A673 (cell line): ENCODE results near the gene SMCHD1. TPM values are rescaled to one million over a fixed set of nuclear protein-coding genes. Genes with fewer than 3 reads are reported as not detected.

ENCODE experiments used
- Bru-seq: library from RNA; stranded (reverse); fragments of 400-500 nt; gene quantifications from one replicate; lab custom pipeline; 2021; lab: Mats Ljungman, UMichigan
- BruChase-seq, 2 experiments: library from RNA; stranded (reverse); fragments of 400-500 nt; gene quantifications; one replicate each; lab custom pipeline; 2021; lab: Mats Ljungman, UMichigan
- BruUV-seq: library from RNA; stranded (reverse); fragments of 400-500 nt; replicated peaks from 2 replicates; lab custom pipeline; 2021; lab: Mats Ljungman, UMichigan
- CTCF ChIA-PET: fragments of 300-600 bp; sonication (Branson Sonifier 250); formaldehyde crosslinking; loops from one replicate; lab custom pipeline; 2022; ENCODE audit warnings: antibody characterized with exemption; lab: Charles Lee
- POLR2A ChIA-PET: fragments of 300-600 bp; sonication (Branson Sonifier 250); formaldehyde crosslinking; loops from one replicate; lab custom pipeline; 2022; ENCODE audit warnings: antibody characterized with exemption; ENCODE audit not compliant: low non-redundant PET; lab: Charles Lee
- DNase-seq: peaks from one replicate; pipeline ENCODE4 v3.0.0-alpha.2; 2015; ENCODE audit warnings: low spot score
- H3K27ac ChIP-seq: fragments of 200-600 bp; sonication (generic); 2 replicates; pipeline ENCODE4 v1.5.1; 2016; ENCODE audit warnings: mixed run types, low read depth, mild to moderate bottlenecking, mixed read lengths, antibody characterized with exemption, low read length; ENCODE audit not compliant: poor library complexity, severe bottlenecking
- H3K27me3 ChIP-seq: fragments of 200-600 bp; sonication (generic); replicated peaks from 2 replicates; pipeline ENCODE4 v1.6.1; 2017; ENCODE audit warnings: mixed run types, low read depth, mild to moderate bottlenecking, mixed read lengths, antibody characterized with exemption, low read length; ENCODE audit not compliant: insufficient read depth, poor library complexity
- H3K36me3 ChIP-seq: fragments of 200-600 bp; sonication (generic); 2 replicates; pipeline ENCODE4 v1.6.1; 2016; ENCODE audit warnings: mixed run types, mild to moderate bottlenecking, mixed read lengths, antibody characterized with exemption, low read length; ENCODE audit not compliant: insufficient read depth, poor library complexity, severe bottlenecking
- H3K4me1 ChIP-seq: fragments of 200-600 bp; sonication (generic); 2 replicates; pipeline ENCODE4 v1.6.1; 2017; ENCODE audit warnings: mixed run types, mild to moderate bottlenecking, mixed read lengths, antibody characterized with exemption, low read length; ENCODE audit not compliant: insufficient read depth, poor library complexity, severe bottlenecking
- H3K4me3 ChIP-seq: fragments of 200-600 bp; sonication (generic); 2 replicates; pipeline ENCODE4 v1.5.1; 2016; ENCODE audit warnings: low read depth, mixed run types, mild to moderate bottlenecking, mixed read lengths, low read length; ENCODE audit not compliant: poor library complexity, severe bottlenecking
- H3K9me3 ChIP-seq: fragments of 200-600 bp; sonication (generic); 2 replicates; pipeline ENCODE4 v1.6.1; 2016; ENCODE audit warnings: mixed run types, low read depth, mild to moderate bottlenecking, mixed read lengths, antibody characterized with exemption, low read length; ENCODE audit not compliant: poor library complexity, severe bottlenecking
- CTCF ChIP-seq: fragments of 300-800, 200-600 bp; sonication (generic); conservative IDR thresholded peaks from 2 replicates; pipeline ENCODE4 v1.5.1; 2017; ENCODE audit warnings: low read depth, mild to moderate bottlenecking, antibody characterized with exemption, low read length, moderate library complexity, mixed read lengths
- EZH2 ChIP-seq: fragments of 200-600 bp; sonication (generic); IDR thresholded peaks from 2 replicates; pipeline ENCODE4 v1.6.1; 2017; ENCODE audit warnings: borderline replicate concordance, low read depth, mild to moderate bottlenecking, mixed read lengths, antibody characterized with exemption, low read length; ENCODE audit not compliant: poor library complexity, severe bottlenecking
- intact Hi-C: fragments of 100-400 bp; cut with micrococcal nuclease; formaldehyde crosslinking; loops from one replicate; pipeline ENCODE4 v1.10.0; 2022; ENCODE audit not compliant: unreplicated experiment
- long read RNA-seq: library from polyadenylated mRNA; stranded (forward); transcript quantifications from one replicate; pipeline ENCODE4 v2.0.0, GENCODE V29; 2022
- total RNA-seq: library from RNA; stranded (reverse); gene quantifications from 2 replicates; pipeline ENCODE4 v1.2.3, GENCODE V29; 2021

Gene SMCHD1
- total RNA-seq (74.0 and 80.9 TPM in 2 replicates), Bru-seq, nascent RNA (percentile 95 among the genes with signal in this experiment), BruChase-seq, experiment 1, labeled RNA remaining after a 2-hour chase (percentile 93 among the genes with signal in this experiment), BruChase-seq, experiment 2, labeled RNA remaining after a 6-hour chase (percentile 87 among the genes with signal in this experiment)
- long read RNA-seq, full-length matches to known transcripts, result 11 of 45 reads
- long read RNA-seq, partial matches to known transcripts, result 21 of 45 reads
- long read RNA-seq, other reads (novel, unspliced or antisense), result 13 of 45 reads

DNA sequence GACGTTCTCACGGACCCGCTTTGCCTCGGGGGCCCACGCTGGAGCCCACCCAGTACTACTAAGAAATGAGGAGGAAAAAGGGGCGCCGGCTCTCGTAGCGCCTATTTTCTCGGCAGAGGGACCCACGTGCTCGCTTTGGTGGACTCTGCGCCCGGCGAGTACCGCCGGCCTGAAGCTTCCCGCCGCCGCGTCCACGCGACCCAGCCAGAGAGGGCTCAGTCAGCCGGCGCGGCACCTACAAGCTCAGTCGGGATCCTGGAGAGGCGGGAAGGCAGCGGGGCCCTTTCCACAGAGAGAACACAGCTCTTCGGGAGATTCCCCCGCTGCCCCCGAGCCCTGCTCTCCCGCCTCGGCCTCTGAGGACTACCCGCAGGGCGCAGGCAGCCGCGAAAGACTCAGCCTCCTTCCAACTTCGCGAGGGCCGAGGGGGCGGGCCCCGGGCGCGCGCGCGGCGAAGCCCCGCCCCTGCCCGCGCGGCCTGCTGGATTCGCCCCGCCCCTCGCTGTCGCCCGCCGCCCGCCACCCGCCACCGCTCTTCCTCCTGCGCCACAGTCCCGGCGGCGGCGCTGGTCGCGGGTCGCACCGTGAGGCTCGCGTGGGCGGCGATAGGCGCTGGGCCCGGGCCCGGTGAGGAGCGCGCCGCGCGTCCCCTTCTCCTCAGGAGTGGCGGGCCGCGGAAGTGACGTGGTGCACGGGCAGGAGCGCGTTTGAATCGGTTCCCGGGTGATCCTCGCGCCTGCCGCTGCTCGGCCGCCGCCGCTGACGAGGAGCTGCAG is at the start of gene SMCHD1:
SMCHD1 (plus strand) TSS at position 549 of the 776 bp plus-strand sequence. CDS start 350 bp downstream, outside the sequence.
- TF ChIP-seq CTCF, result no peak
- peak; percentile 92 for DNase-seq
- intact Hi-C loops, result loop anchor here (10.0 kb wide), 1 partner anchor 249 kb away; no protein-coding TSS in a partner anchor
- no peaks in the 10 kb centered on the region for H3K27me3 ChIP-seq
- peaks cover 5% of the 10 kb centered on the region for H3K4me1 ChIP-seq
- no peaks in the 10 kb centered on the region for H3K9me3 ChIP-seq
- peak within 1 kb of the TSS; percentile 97 for H3K27ac ChIP-seq
- H3K36me3 ChIP-seq, result no peaks in the 10 kb centered on the region
- BruUV-seq, result no TSS peak
- peak within 1 kb of the TSS; percentile 98 for H3K4me3 ChIP-seq
- ChIA-PET POLR2A (no interaction called here), CTCF (no interaction called here)

- H3K27ac ChIP-seq, result no peak overlapping the region
- POLR2A ChIA-PET, result no interaction called here
- BruUV-seq, result no TSS peak
- H3K9me3 ChIP-seq, result no peaks in the 10 kb centered on the region
- DNase-seq, result no peak
- peaks cover 81% of the 10 kb centered on the region for H3K36me3 ChIP-seq
- intact Hi-C loops, result no loop called here
- peaks cover 4% of the 10 kb centered on the region for H3K4me1 ChIP-seq
- H3K27me3 ChIP-seq, result no peaks in the 10 kb centered on the region
- no peak for TF ChIP-seq EZH2
- TF ChIP-seq CTCF, result no peak
- H3K4me3 ChIP-seq, result no peak overlapping the region
- CTCF ChIA-PET, result no interaction called here
Measured at GRCh38 chr18:2606335-2606734, 49.2 kb upstream of the SMCHD1 start.

- no peaks in the 10 kb centered on the region for H3K27me3 ChIP-seq
- ChIA-PET CTCF (no interaction called here), POLR2A (no interaction called here)
- DNase-seq, result no peak
- H3K36me3 ChIP-seq, result peaks cover 76% of the 10 kb centered on the region
- H3K27ac ChIP-seq, result no peak overlapping the region
- BruUV-seq, result no TSS peak
- H3K9me3 ChIP-seq, result no peaks in the 10 kb centered on the region
- TF ChIP-seq EZH2 (no peak), CTCF (no peak)
- H3K4me3 ChIP-seq, result no peak overlapping the region
- intact Hi-C loops, result no loop called here
- peaks cover 4% of the 10 kb centered on the region for H3K4me1 ChIP-seq
Measured at GRCh38 chr18:2609604-2610003, 45.9 kb upstream of the SMCHD1 start.
